Measurements from ENCODE around the gene L3MBTL3. TPM values are rescaled to one million over a fixed set of nuclear protein-coding genes. Genes with fewer than 3 reads are reported as not detected.

Gene L3MBTL3
- total RNA-seq, 2 donors from 2014 or later, result 9.8 to 13.1 TPM

GRCh38 chr6:130034378-130035146 is 16.2 kb downstream of the L3MBTL3 start:
- Histone ChIP-seq H3K4me3 (no peak overlapping the region), H3K36me3 (no peaks in the 10 kb centered on the region), H3K27ac (no peak overlapping the region), H3K9me3 (no peaks in the 10 kb centered on the region), H3K9ac (ENCODE audit: low read depth in 2 of 2, low read length in 2 of 2) (no peak overlapping the region), H3K27me3 (no peaks in the 10 kb centered on the region), H3K4me1 (no peaks in the 10 kb centered on the region)
- TF ChIP-seq CTCF (IDR thresholded peaks at IDR 0.05), result no peak
- intact Hi-C loops (cut with DNase I), result no loop called here
- no peak for DNase-seq

GRCh38 chr6:130035211-130035610 is 16.8 kb downstream of the L3MBTL3 start:
- intact Hi-C loops (cut with DNase I), result no loop called here
- DNase-seq, result no peak
- Histone ChIP-seq H3K9ac (ENCODE audit: low read depth in 2 of 2, low read length in 2 of 2) (no peak overlapping the region), H3K4me1 (no peaks in the 10 kb centered on the region), H3K27ac (no peak overlapping the region), H3K36me3 (no peaks in the 10 kb centered on the region), H3K9me3 (no peaks in the 10 kb centered on the region), H3K27me3 (no peaks in the 10 kb centered on the region), H3K4me3 (no peak overlapping the region)
- TF ChIP-seq CTCF (IDR thresholded peaks at IDR 0.05), result no peak

GRCh38 chr6:130037207-130037811 is 18.9 kb downstream of the L3MBTL3 start:
- H3K9ac ChIP-seq (ENCODE audit: low read depth in 2 of 2, low read length in 2 of 2), result no peak overlapping the region
- no peaks in the 10 kb centered on the region for H3K27me3 ChIP-seq
- no peaks in the 10 kb centered on the region for H3K36me3 ChIP-seq
- peak; percentile 30 for TF ChIP-seq CTCF (IDR thresholded peaks at IDR 0.05)
- H3K27ac ChIP-seq, result no peak overlapping the region
- intact Hi-C loops (cut with DNase I), result no loop called here
- no peak overlapping the region for H3K4me3 ChIP-seq
- DNase-seq, result no peak
- H3K9me3 ChIP-seq, result no peaks in the 10 kb centered on the region
- H3K4me1 ChIP-seq, result no peaks in the 10 kb centered on the region

- Histone ChIP-seq H3K4me1 (no peaks in the 10 kb centered on the region), H3K9me3 (no peaks in the 10 kb centered on the region), H3K9ac (ENCODE audit: low read depth in 2 of 2, low read length in 2 of 2) (no peak overlapping the region), H3K4me3 (no peak overlapping the region), H3K36me3 (no peaks in the 10 kb centered on the region), H3K27ac (no peak overlapping the region), H3K27me3 (no peaks in the 10 kb centered on the region)
- TF ChIP-seq CTCF (IDR thresholded peaks at IDR 0.05), result no peak
- intact Hi-C loops (cut with DNase I), result no loop called here
- DNase-seq, result no peak
Measured at GRCh38 chr6:130041594-130041993, 23.2 kb downstream of the L3MBTL3 start.

GRCh38 chr6:130043344-130043743 is 25.0 kb downstream of the L3MBTL3 start:
- Histone ChIP-seq H3K9ac (ENCODE audit: low read depth in 2 of 2, low read length in 2 of 2) (no peak overlapping the region), H3K27me3 (no peaks in the 10 kb centered on the region), H3K9me3 (no peaks in the 10 kb centered on the region), H3K4me3 (no peak overlapping the region), H3K27ac (no peak overlapping the region), H3K36me3 (no peaks in the 10 kb centered on the region), H3K4me1 (no peaks in the 10 kb centered on the region)
- TF ChIP-seq CTCF (IDR thresholded peaks at IDR 0.05), result no peak
- DNase-seq, result no peak
- intact Hi-C loops (cut with DNase I), result no loop called here

All from colonic mucosa (tissue), 4 donors.